Aortic smooth muscle cell (primary cell): ENCODE measurements around the gene CLEC4F. TPM values are rescaled to one million over a fixed set of nuclear protein-coding genes. Genes with fewer than 3 reads are reported as not detected.

Experiments used
- total RNA-seq: library from RNA; depleted of rRNA; stranded (reverse); fragments of >200 nt; gene quantifications from 2 replicates; pipeline ENCODE4 v1.2.3, GENCODE V29; 2014

Gene CLEC4F
- not detected in 2 replicates for total RNA-seq

GRCh38 chr2:70820499-70820898, at the start of gene CLEC4F:
TSS of gene CLEC4F (minus strand) at chr2:70820599. CDS start at chr2:70820523, 76 bp downstream.

GRCh38 chr2:70835643-70836042, 15.2 kb upstream of the CLEC4F start, which contains the start of gene CD207:
TSS of gene CD207 (minus strand) at chr2:70835816. CDS start at chr2:70835776, 40 bp downstream.

GRCh38 chr2:70790136-70790828, 30.1 kb downstream of the CLEC4F start, which contains the start of gene FIGLA:
TSS of gene FIGLA (minus strand) at chr2:70790643. CDS start at chr2:70790638, 5 bp downstream.

GRCh38 chr2:70767699-70768589, 52.5 kb downstream of the CLEC4F start, which contains the start of gene ADD2:
TSS of gene ADD2 (minus strand) at chr2:70768200. CDS start at chr2:70706408, 61,792 bp downstream.

Other genes starting within 250 kb of the CLEC4F start
- gene ADD2, start 52.4 kb downstream of the CLEC4F start, total RNA-seq = under 0.01 and 0.06 TPM in 2 replicates
- gene FIGLA, start 30.0 kb downstream of the CLEC4F start, total RNA-seq = not detected in 2 replicates
- gene CD207, start 15.2 kb upstream of the CLEC4F start, total RNA-seq = not detected in 2 replicates
- 1.1 and 1.3 TPM in 2 replicates for gene VAX2, start 80.0 kb upstream of the CLEC4F start, total RNA-seq
- 1.3 TPM in 2 replicates for gene ATP6V1B1, start 115.3 kb upstream of the CLEC4F start, total RNA-seq
- 0.37 and 0.40 TPM in 2 replicates for gene ANKRD53, start 158.0 kb upstream of the CLEC4F start, total RNA-seq
- gene TEX261, start 174.3 kb upstream of the CLEC4F start, total RNA-seq = 30.4 and 36.3 TPM in 2 replicates
- 72.4 and 76.9 TPM in 2 replicates for gene NAGK, start 248.0 kb upstream of the CLEC4F start, total RNA-seq